DND-41 (cell line): ENCODE results near the gene RDH14.

Experiments
- ATAC-seq: fragments of 200-7000 bp; cut with Tn5 transposase; 3 replicates; pipeline ENCODE4 v1.9.1; 2021; ENCODE audit warnings: low read depth; ENCODE audit not compliant: insufficient read depth
- DNase-seq: peaks from one replicate; pipeline ENCODE4 v3.0.0-alpha.2; 2020
- H2AFZ ChIP-seq: 2 replicates; pipeline ENCODE4 v1.6.0; 2012; ENCODE audit warnings: low read depth, low read length
- H3K27ac ChIP-seq: 2 replicates; pipeline ENCODE4 v1.5.1; 2012; ENCODE audit warnings: low read length, inconsistent platforms
- H3K27me3 ChIP-seq: fragments of 200-600 bp; sonication (generic); 2 replicates; pipeline ENCODE4 v1.6.0; 2012; ENCODE audit warnings: low read length, mild to moderate bottlenecking, inconsistent platforms; ENCODE audit not compliant: insufficient read depth, poor library complexity
- H3K36me3 ChIP-seq: 2 replicates; pipeline ENCODE4 v1.5.1; 2012; ENCODE audit warnings: low read length, inconsistent platforms; ENCODE audit not compliant: insufficient read depth
- H3K4me1 ChIP-seq: 2 replicates; pipeline ENCODE4 v1.5.1; 2012; ENCODE audit warnings: mild to moderate bottlenecking, low read length; ENCODE audit not compliant: insufficient read depth
- H3K4me2 ChIP-seq: 2 replicates; pipeline ENCODE4 v1.6.0; 2012; ENCODE audit warnings: mild to moderate bottlenecking, moderate library complexity, low read length, inconsistent platforms; ENCODE audit not compliant: insufficient read depth
- H3K4me3 ChIP-seq, 2 experiments: fragments of 200-600 bp in 1 of 2; shearing (Covaris generic) in 1 of 2; 2 replicates each; pipeline ENCODE4 v1.5.1; 2012 to 2016; ENCODE audit warnings: inconsistent platforms in 2 of 2, low read length in 2 of 2, mild to moderate bottlenecking in 2 of 2, low read depth in 1 of 2, moderate library complexity in 1 of 2
- H3K79me2 ChIP-seq: 2 replicates; pipeline ENCODE4 v1.6.0; 2012; ENCODE audit warnings: low read length, inconsistent platforms; ENCODE audit not compliant: insufficient read depth
- H3K9ac ChIP-seq: 2 replicates; pipeline ENCODE4 v1.6.0; 2012; ENCODE audit warnings: low read depth, mild to moderate bottlenecking, inconsistent platforms, low read length, moderate library complexity
- H3K9me3 ChIP-seq: 2 replicates; pipeline ENCODE4 v1.5.1; 2012; ENCODE audit warnings: low read length, moderate library complexity, mild to moderate bottlenecking, inconsistent platforms; ENCODE audit not compliant: insufficient read depth, severe bottlenecking
- H4K20me1 ChIP-seq: 2 replicates; pipeline ENCODE4 v1.6.0; 2012; ENCODE audit warnings: low read length; ENCODE audit not compliant: insufficient read depth
- CTCF ChIP-seq: IDR thresholded peaks from 2 replicates; pipeline ENCODE4 v1.5.1; 2012; ENCODE audit warnings: borderline replicate concordance, low read length, moderate library complexity, mild to moderate bottlenecking; ENCODE audit not compliant: poor library complexity, severe bottlenecking; ENCODE audit errors: extremely low read depth
- EZH2 ChIP-seq: IDR thresholded peaks from 3 replicates; pipeline ENCODE4 v1.6.1; 2012; ENCODE audit warnings: borderline replicate concordance, low read depth, mild to moderate bottlenecking, moderate library complexity, low read length, inconsistent platforms; ENCODE audit not compliant: severe bottlenecking

RDH14 gene

DNA sequence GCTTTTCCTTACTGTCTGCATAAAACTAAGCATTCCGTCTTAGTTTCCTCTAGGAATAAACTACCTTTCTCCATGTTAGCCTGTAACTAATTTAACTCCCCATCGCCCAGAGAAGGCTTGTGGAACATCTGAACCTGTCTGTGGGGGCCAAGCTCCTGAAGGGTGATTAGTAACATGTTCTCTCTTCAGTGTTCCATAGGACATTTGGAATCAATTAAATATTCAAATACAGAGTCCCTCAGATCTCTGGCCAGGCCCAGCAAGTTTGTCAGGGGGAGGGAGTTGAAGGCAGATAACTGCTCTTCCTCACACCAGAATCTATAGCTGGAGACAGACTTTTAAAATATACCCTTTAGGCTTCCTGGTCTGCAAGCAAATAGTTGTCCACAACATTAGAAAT lies 8.8 kb downstream of the RDH14 start:
- H3K4me3 ChIP-seq, result no peak overlapping the region
- peaks cover 3% of the 10 kb centered on the region; the same call in 1 of the 2 replicates for H3K4me1 ChIP-seq
- no peaks in the 10 kb centered on the region for H3K27me3 ChIP-seq
- no peak overlapping the region for H3K9ac ChIP-seq
- H2AFZ ChIP-seq, result no peak overlapping the region
- no peak overlapping the region for H3K4me2 ChIP-seq
- no peaks in the 10 kb centered on the region for H3K79me2 ChIP-seq
- ATAC-seq, result no peak
- H3K9me3 ChIP-seq, result no peaks in the 10 kb centered on the region
- 0 out of 2 replicates have a peak, but pooled peaks cover 1% of the 10 kb centered on the region for H4K20me1 ChIP-seq
- no peak for DNase-seq
- H3K36me3 ChIP-seq, result peaks cover 13% of the 10 kb centered on the region; the same call in 1 of the 2 replicates
- TF ChIP-seq EZH2, result no peak
- no peak for TF ChIP-seq CTCF
- no peak overlapping the region for H3K27ac ChIP-seq

- Histone ChIP-seq H4K20me1 (no peaks in the 10 kb centered on the region), H3K4me3 (no peak overlapping the region), H3K4me1 (peaks cover 8% of the 10 kb centered on the region; the same call in 1 of the 2 replicates), H3K9ac (no peak overlapping the region), H3K4me2 (no peak overlapping the region), H3K27me3 (no peaks in the 10 kb centered on the region), H3K27ac (no peak overlapping the region), H3K79me2 (no peaks in the 10 kb centered on the region), H2AFZ (no peak overlapping the region), H3K9me3 (no peaks in the 10 kb centered on the region), H3K36me3 (peaks cover 10% of the 10 kb centered on the region; the same call in 1 of the 2 replicates)
- DNase-seq (no peak), ATAC-seq (no peak)
- no peak for TF ChIP-seq EZH2
- TF ChIP-seq CTCF, result no peak
These were observed 9.3 kb downstream of the RDH14 start for GRCh38 chr2:18551169-18551568.

DNA sequence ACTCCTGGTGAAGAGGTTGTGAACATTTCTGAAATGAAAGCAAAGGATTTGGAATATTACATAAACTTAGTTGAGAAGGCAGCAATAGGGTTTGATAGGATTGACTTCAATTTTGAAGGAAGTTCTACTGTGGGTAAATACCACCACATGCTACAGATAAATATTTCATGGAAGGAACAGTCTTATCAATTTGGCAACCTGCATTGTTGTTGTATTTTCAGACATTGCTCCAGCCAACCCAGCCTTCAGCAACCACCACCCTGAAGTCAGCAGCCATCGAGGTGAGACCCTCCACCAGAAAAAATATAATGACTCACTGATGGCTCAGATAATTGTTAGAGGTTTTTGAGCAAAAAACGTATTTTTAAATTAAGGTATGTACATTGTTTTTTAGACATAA lies 10.0 kb downstream of the RDH14 start:
- Histone ChIP-seq H3K27me3 (no peaks in the 10 kb centered on the region), H3K79me2 (no peaks in the 10 kb centered on the region), H3K27ac (no peak overlapping the region), H3K4me2 (no peak overlapping the region), H4K20me1 (no peaks in the 10 kb centered on the region), H3K9ac (no peak overlapping the region), H3K4me3 (no peak overlapping the region), H3K9me3 (no peaks in the 10 kb centered on the region), H3K4me1 (peaks cover 9% of the 10 kb centered on the region; the same call in 1 of the 2 replicates), H2AFZ (no peak overlapping the region), H3K36me3 (peaks cover 5% of the 10 kb centered on the region; the same call in 1 of the 2 replicates)
- no peak for ATAC-seq
- TF ChIP-seq EZH2 (no peak), CTCF (no peak)
- DNase-seq, result no peak

DNA sequence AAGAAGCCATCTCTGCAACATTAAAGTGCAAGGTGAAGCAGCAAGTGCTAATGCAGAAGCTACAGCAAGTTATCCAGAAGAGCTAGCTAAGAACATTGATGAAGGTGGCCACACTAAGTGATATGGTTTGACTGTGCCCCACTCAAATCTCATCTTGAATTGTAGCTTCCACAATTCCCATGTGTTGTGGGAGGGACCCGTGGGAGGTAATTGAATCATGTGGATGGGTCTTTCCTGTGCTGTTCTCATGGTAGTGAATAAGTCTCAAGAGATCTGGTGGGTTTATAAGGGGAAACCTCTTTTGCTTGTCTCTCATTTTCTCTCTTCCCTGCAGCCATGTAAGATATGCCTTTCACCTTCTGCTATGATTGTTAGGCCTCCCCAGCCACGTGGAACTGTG lies 11.4 kb downstream of the RDH14 start:
- H3K4me1 ChIP-seq, result peaks cover 9% of the 10 kb centered on the region; the same call in 1 of the 2 replicates
- no peak for DNase-seq

More for the DNA sequence above, 11.4 kb downstream of the RDH14 start:
- H2AFZ ChIP-seq, result no peak overlapping the region
- no peak overlapping the region for H3K4me3 ChIP-seq
- H3K9ac ChIP-seq, result no peak overlapping the region
- no peaks in the 10 kb centered on the region for H4K20me1 ChIP-seq
- TF ChIP-seq CTCF (no peak), EZH2 (no peak)
- H3K36me3 ChIP-seq, result no peaks in the 10 kb centered on the region
- no peak overlapping the region for H3K27ac ChIP-seq
- no peak overlapping the region for H3K4me2 ChIP-seq
- no peaks in the 10 kb centered on the region for H3K79me2 ChIP-seq
- no peaks in the 10 kb centered on the region for H3K9me3 ChIP-seq
- H3K27me3 ChIP-seq, result no peaks in the 10 kb centered on the region
- no peak for ATAC-seq
